ENCODE measurements around the gene ZNF679. TPM values are rescaled to one million over a fixed set of nuclear protein-coding genes. Genes with fewer than 3 reads are reported as not detected.
"Not testable (repeated sequence)": the region's sequence is repeated elsewhere in the genome, so short reads cannot be mapped to it uniquely, and the experiment has no call there.

The ZNF679 gene
- total RNA-seq, 4 donors from 2014 or later: not detected

- ATAC-seq (ENCODE audit: low FRiP score) (no peak), DNase-seq (ENCODE audit: low spot score) (no peak)
- TF ChIP-seq, protein P1, sequence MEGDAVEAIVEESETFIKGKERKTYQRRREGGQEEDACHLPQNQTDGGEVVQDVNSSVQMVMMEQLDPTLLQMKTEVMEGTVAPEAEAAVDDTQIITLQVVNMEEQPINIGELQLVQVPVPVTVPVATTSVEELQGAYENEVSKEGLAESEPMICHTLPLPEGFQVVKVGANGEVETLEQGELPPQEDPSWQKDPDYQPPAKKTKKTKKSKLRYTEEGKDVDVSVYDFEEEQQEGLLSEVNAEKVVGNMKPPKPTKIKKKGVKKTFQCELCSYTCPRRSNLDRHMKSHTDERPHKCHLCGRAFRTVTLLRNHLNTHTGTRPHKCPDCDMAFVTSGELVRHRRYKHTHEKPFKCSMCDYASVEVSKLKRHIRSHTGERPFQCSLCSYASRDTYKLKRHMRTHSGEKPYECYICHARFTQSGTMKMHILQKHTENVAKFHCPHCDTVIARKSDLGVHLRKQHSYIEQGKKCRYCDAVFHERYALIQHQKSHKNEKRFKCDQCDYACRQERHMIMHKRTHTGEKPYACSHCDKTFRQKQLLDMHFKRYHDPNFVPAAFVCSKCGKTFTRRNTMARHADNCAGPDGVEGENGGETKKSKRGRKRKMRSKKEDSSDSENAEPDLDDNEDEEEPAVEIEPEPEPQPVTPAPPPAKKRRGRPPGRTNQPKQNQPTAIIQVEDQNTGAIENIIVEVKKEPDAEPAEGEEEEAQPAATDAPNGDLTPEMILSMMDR (IDR thresholded peaks at IDR 0.05): no peak
Observed at GRCh38 chr7:64312826-64313225, 84.6 kb downstream of the ZNF679 start.

DNA sequence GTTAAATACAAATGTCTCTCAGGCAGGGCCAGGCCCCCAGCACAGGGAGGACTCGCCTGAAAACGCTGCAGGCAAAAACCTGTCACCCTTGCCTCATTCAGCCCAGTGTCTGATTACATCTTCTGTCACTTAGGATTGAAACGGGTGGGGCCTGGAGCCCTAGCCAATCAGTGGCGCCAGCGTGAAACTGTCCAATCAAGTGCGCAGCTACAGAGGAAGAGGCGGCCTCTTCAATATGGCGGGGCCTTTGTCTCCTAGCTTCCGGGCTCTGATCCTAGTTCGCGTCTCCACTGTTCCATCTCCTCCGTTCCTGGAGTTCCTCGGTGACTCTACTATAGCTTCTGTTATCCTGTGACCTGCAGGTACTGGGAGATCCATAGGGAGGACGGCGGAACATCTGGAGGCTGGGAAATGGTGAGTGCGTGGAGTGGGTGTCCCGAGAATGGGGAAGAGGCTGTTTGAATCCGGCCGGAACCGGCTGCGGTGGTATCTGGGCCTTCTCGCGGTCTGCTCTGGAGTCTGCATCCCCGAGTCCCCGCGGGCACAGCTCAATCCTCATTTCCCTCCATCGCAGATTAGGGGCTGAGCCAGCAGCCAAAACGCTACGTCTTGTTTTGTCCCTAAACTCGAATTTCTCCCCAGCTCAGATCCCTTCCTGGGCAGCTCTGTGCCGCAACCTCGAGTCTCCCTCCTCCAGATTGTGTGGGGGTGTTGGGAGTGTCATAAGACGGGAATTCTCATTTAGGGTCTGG is 85.6 kb downstream of the ZNF679 start, which contains the start of gene ZNF736:
TSS of gene ZNF736 (plus strand) at position 222 of the 752 bp plus-strand sequence. CDS start at position 412, 190 bp downstream.
- ATAC-seq (ENCODE audit: low FRiP score): peak; percentile 99
- TF ChIP-seq, protein P1 (IDR thresholded peaks at IDR 0.05): no peak
- peak; percentile 65 for DNase-seq (ENCODE audit: low spot score)

DNA sequence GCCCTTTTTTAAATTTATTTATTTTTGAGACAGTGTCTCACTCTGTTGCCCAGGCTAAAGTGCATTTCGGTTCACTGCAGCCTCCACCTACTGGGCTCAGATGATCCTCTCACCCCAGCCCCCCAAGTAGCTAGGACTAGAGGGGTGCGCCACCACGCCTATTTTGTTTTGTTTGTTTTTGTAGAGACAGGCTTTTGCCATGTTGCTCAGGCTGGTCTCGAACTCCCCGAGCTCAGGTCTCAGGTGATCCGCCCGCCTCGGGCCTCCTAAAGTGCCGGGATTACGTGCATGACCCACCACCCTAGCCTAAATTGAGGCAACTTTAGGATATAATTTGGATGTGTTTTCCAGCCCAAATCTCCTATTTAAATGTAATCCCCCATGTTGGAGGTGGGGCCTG is 86.3 kb downstream of the ZNF679 start:
- TF ChIP-seq, protein P1 (IDR thresholded peaks at IDR 0.05): no peak
- DNase-seq (ENCODE audit: low spot score): no peak
- no peak for ATAC-seq (ENCODE audit: low FRiP score)

- ATAC-seq (ENCODE audit: low FRiP score); DNase-seq (ENCODE audit: low spot score): not testable (repeated sequence)
Observed at GRCh38 chr7:64316031-64316742, 87.9 kb downstream of the ZNF679 start.

Other genes starting within 250 kb of the ZNF679 start
- gene ZNF722, start 229.6 kb upstream of the ZNF679 start, total RNA-seq: not detected
- 1 to 10 TPM in 3 of 4 donors, under 1 TPM in 1; 0.96 to 7.7 (median 2.7) TPM for gene ZNF727, start 183.0 kb upstream of the ZNF679 start, total RNA-seq
- not detected for gene ZNF735, start 21.3 kb upstream of the ZNF679 start, total RNA-seq
- gene ZNF736, start 85.5 kb downstream of the ZNF679 start, total RNA-seq: 10 to 100 TPM in 1 of 4 donors, 1 to 10 TPM in 3; 6.9 to 12.8 (median 8.9) TPM

Measured in omental fat pad (tissue), 4 donors.